Activated CD4-positive, alpha-beta T cell treated with anti-CD3 and anti-CD28 coated beads, Interleukin-2, Interleukin-6, amounts not matched to agents 100 ng/mL and 50 ng/mL, durations not matched to agents 16 hours and 8 hours (primary cell): ENCODE measurements around the gene KCNC4.

Source experiments
- DNase-seq: peaks from one replicate; pipeline ENCODE4 v3.0.0-alpha.2; 2020

KCNC4 gene

GRCh38 chr1:110209715-110210603 lies at the start of gene KCNC4:
Gene KCNC4 (plus strand): TSS chr1:110210314. CDS start chr1:110211500, 1,186 bp downstream.
- DNase-seq = peak; percentile 95

GRCh38 chr1:110160538-110161100 lies 49.5 kb upstream of the KCNC4 start:
- DNase-seq = no peak

GRCh38 chr1:110161165-110161564 lies 48.9 kb upstream of the KCNC4 start:
- DNase-seq = no peak

GRCh38 chr1:110161849-110162248 lies 48.3 kb upstream of the KCNC4 start:
- no peak for DNase-seq

GRCh38 chr1:110163591-110163990 lies 46.5 kb upstream of the KCNC4 start:
- DNase-seq = no peak

GRCh38 chr1:110164725-110165350 lies 45.3 kb upstream of the KCNC4 start:
- DNase-seq = no peak

GRCh38 chr1:110165761-110166231 lies 44.3 kb upstream of the KCNC4 start:
- no peak for DNase-seq

- DNase-seq = no peak
Observed at GRCh38 chr1:110166861-110167260, 43.3 kb upstream of the KCNC4 start.

GRCh38 chr1:110170766-110171733 lies 39.1 kb upstream of the KCNC4 start:
- DNase-seq = no peak

- DNase-seq = no peak
Observed at GRCh38 chr1:110172001-110172400, 38.1 kb upstream of the KCNC4 start.

- DNase-seq = no peak
Observed at GRCh38 chr1:110173466-110174105, 36.5 kb upstream of the KCNC4 start.

- DNase-seq = no peak
Observed at GRCh38 chr1:110174961-110175360, 35.2 kb upstream of the KCNC4 start.

- no peak for DNase-seq
Observed at GRCh38 chr1:110176299-110176956, 33.7 kb upstream of the KCNC4 start.

GRCh38 chr1:110177775-110178174 lies 32.3 kb upstream of the KCNC4 start:
- no peak for DNase-seq

- DNase-seq = no peak
Observed at GRCh38 chr1:110183642-110184167, 26.4 kb upstream of the KCNC4 start.

- DNase-seq = no peak
Observed at GRCh38 chr1:110184446-110184845, 25.7 kb upstream of the KCNC4 start.

GRCh38 chr1:110185181-110185580 lies 24.9 kb upstream of the KCNC4 start:
- no peak for DNase-seq

GRCh38 chr1:110186558-110186957 lies 23.6 kb upstream of the KCNC4 start:
- DNase-seq = no peak

GRCh38 chr1:110187139-110187890 lies 22.8 kb upstream of the KCNC4 start:
- DNase-seq = no peak

GRCh38 chr1:110188035-110188618 lies 22.0 kb upstream of the KCNC4 start:
- DNase-seq = no peak
